SJCRH30 (cell line): ENCODE measurements around the gene GGT6. TPM values are rescaled to one million over a fixed set of nuclear protein-coding genes. Genes with fewer than 3 reads are reported as not detected.

Experiments
- DNase-seq, 2 experiments: peaks; one replicate each; pipeline ENCODE4 v3.0.0-alpha.2; 2015 to 2020
- H3K27ac ChIP-seq: fragments of 250-450 bp; sonication (Bioruptor Pico); 2 replicates; pipeline ENCODE4 v1.5.1; 2020; ENCODE audit warnings: mild to moderate bottlenecking, moderate library complexity
- H3K27me3 ChIP-seq: fragments of 250-450 bp; sonication (Bioruptor Pico); 2 replicates; pipeline ENCODE4 v1.5.1; 2020; ENCODE audit warnings: mild to moderate bottlenecking, moderate library complexity
- H3K36me3 ChIP-seq: fragments of 250-450 bp; sonication (Bioruptor Pico); 2 replicates; pipeline ENCODE4 v1.5.1; 2020; ENCODE audit warnings: mild to moderate bottlenecking, moderate library complexity
- H3K4me1 ChIP-seq: fragments of 250-450 bp; sonication (Bioruptor Pico); 2 replicates; pipeline ENCODE4 v1.5.1; 2020; ENCODE audit warnings: mild to moderate bottlenecking, moderate library complexity
- H3K4me3 ChIP-seq: fragments of 250-450 bp; sonication (Bioruptor Pico); 2 replicates; pipeline ENCODE4 v1.5.1; 2020; ENCODE audit warnings: mild to moderate bottlenecking, moderate library complexity
- H3K9me3 ChIP-seq: fragments of 250-450 bp; sonication (Bioruptor Pico); replicated peaks from 2 replicates; pipeline ENCODE4 v1.5.1; 2020; ENCODE audit warnings: mild to moderate bottlenecking, moderate library complexity
- total RNA-seq: library from RNA; depleted of rRNA; stranded (reverse); fragments of >200 nt; shearing (Covaris generic); gene quantifications from 2 replicates; pipeline ENCODE4 v1.2.3, GENCODE V29; 2014

The GGT6 gene
- total RNA-seq, 1 experiment from 2014 or later, result not detected

DNA sequence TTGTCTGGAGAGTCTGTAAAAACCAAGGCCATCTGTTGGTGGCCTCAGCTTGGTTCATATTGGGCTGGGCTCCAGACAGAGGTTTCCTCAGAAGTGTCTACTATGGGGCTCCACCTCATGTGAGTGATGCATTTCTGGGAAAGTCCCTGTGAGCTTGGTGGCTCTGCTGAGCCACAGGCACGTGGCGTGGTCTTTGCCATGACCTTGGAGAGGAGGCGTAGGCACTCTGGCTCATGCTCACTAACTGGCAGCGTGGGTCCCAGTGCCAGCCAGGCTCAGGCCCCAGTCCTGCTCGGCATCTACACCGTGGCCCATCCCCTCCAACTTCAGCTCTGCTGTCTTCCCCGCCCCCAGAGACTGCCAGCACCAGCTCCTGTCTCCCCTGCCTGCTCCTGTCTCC, 13.3 kb upstream of the GGT6 start:
- Histone ChIP-seq H3K9me3 (no peaks in the 10 kb centered on the region), H3K27me3 (no peaks in the 10 kb centered on the region), H3K4me1 (peaks cover 8% of the 10 kb centered on the region), H3K27ac (no peak overlapping the region), H3K36me3 (no peaks in the 10 kb centered on the region), H3K4me3 (no peak overlapping the region)
- DNase-seq, result no peak

DNA sequence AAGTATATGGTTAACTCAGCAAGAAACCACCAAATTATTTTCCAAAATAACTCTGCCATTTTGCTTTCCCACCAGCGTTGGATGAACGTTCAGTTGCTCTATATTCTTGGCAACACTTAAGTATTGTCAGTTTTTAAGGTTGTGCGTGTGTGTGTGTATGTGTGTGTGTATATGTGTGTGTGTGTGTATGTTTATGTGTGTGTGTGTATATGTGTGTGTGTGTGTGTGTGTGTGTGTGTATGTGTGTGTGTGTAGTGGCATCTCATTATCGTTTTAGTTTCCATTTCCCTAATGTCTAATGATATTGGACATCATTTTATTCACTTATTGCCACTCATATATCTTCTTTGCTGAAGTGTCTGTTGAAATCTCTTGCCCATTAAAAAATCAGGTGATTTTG, 12.7 kb upstream of the GGT6 start:
- Histone ChIP-seq H3K9me3 (no peaks in the 10 kb centered on the region), H3K27me3 (no peaks in the 10 kb centered on the region), H3K4me1 (peaks cover 8% of the 10 kb centered on the region), H3K4me3 (no peak overlapping the region), H3K27ac (no peak overlapping the region), H3K36me3 (no peaks in the 10 kb centered on the region)
- DNase-seq, result no peak

DNA sequence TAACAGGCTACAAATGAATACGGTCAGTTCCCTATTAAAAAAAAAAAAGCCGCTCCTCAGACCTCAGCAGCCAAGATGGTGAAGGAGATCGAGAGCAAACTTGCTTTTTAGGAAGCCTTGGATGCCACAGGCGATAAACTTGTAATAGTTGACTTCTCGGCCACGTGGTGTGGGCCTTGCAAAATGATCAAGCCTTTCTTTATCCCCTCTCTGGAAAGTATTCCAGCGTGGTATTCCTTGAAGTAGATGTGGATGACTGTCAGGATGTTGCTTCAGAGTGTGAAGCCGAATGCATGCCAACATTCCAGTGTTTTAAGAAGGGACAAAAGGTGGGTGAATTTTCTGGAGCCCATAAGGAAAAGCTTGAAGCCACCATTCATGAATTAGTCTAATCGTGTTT, 11.8 kb upstream of the GGT6 start:
- Histone ChIP-seq H3K4me1 (peaks cover 4% of the 10 kb centered on the region; the same call in 1 of the 2 replicates), H3K4me3 (no peak overlapping the region), H3K36me3 (no peaks in the 10 kb centered on the region), H3K27me3 (no peaks in the 10 kb centered on the region), H3K9me3 (no peaks in the 10 kb centered on the region), H3K27ac (no peak overlapping the region)
- DNase-seq, result no peak

GRCh38 chr17:4569591-4569990, 9.2 kb upstream of the GGT6 start:
- no peak for DNase-seq
- H3K4me3 ChIP-seq, result no peak overlapping the region
- H3K36me3 ChIP-seq, result no peaks in the 10 kb centered on the region
- no peaks in the 10 kb centered on the region for H3K27me3 ChIP-seq
- H3K4me1 ChIP-seq, result no peaks in the 10 kb centered on the region
- no peak overlapping the region for H3K27ac ChIP-seq
- no peaks in the 10 kb centered on the region for H3K9me3 ChIP-seq

GRCh38 chr17:4566785-4567184, 6.4 kb upstream of the GGT6 start:
- Histone ChIP-seq H3K4me1 (no peaks in the 10 kb centered on the region), H3K27me3 (no peaks in the 10 kb centered on the region), H3K9me3 (no peaks in the 10 kb centered on the region), H3K27ac (no peak overlapping the region), H3K4me3 (no peak overlapping the region), H3K36me3 (no peaks in the 10 kb centered on the region)
- peak; percentile 41 to 81 for DNase-seq

GRCh38 chr17:4565209-4566141, 5.1 kb upstream of the GGT6 start:
- Histone ChIP-seq H3K27ac (no peak overlapping the region), H3K4me3 (no peak overlapping the region), H3K9me3 (no peaks in the 10 kb centered on the region), H3K4me1 (no peaks in the 10 kb centered on the region), H3K36me3 (no peaks in the 10 kb centered on the region), H3K27me3 (no peaks in the 10 kb centered on the region)
- DNase-seq, result peak; percentile 62 to 83

- Histone ChIP-seq H3K9me3 (no peaks in the 10 kb centered on the region), H3K27ac (no peak overlapping the region), H3K36me3 (no peaks in the 10 kb centered on the region), H3K4me3 (no peak overlapping the region), H3K4me1 (no peaks in the 10 kb centered on the region), H3K27me3 (no peaks in the 10 kb centered on the region)
- no peak for DNase-seq
Measured at GRCh38 chr17:4562015-4562969, 1.9 kb upstream of the GGT6 start.

- H3K9me3 ChIP-seq, result no peaks in the 10 kb centered on the region
- no peak for DNase-seq
- no peaks in the 10 kb centered on the region for H3K27me3 ChIP-seq
- no peaks in the 10 kb centered on the region for H3K36me3 ChIP-seq
- no peak overlapping the region for H3K4me3 ChIP-seq
- H3K27ac ChIP-seq, result no peak overlapping the region
- no peaks in the 10 kb centered on the region for H3K4me1 ChIP-seq
Measured at GRCh38 chr17:4560837-4561256, 470 bp upstream of the GGT6 start.

DNA sequence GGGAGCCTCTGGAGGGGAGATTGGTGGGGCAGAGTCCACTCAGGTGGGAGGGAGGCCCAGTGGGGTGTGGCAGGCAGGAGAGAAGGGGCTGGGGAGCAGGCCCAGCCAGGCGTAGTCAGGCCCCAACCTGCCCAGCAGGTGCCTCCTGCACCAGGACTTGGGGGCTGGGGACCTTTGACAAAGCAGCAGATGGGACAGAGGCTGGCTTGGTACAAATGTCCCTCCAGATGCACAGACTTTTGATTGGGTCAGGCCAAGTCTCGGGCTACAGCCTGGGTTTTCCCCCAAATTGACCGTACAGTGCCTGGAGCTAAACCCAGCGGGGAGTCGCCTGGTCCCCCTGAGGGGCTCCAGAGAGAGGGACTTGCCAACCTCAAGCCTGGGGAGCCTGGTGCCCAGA, 411 bp downstream of the GGT6 start:
- no peak for DNase-seq
- Histone ChIP-seq H3K4me1 (no peaks in the 10 kb centered on the region), H3K27me3 (no peaks in the 10 kb centered on the region), H3K9me3 (no peaks in the 10 kb centered on the region), H3K4me3 (no peak overlapping the region), H3K27ac (no peak overlapping the region), H3K36me3 (no peaks in the 10 kb centered on the region)

DNA sequence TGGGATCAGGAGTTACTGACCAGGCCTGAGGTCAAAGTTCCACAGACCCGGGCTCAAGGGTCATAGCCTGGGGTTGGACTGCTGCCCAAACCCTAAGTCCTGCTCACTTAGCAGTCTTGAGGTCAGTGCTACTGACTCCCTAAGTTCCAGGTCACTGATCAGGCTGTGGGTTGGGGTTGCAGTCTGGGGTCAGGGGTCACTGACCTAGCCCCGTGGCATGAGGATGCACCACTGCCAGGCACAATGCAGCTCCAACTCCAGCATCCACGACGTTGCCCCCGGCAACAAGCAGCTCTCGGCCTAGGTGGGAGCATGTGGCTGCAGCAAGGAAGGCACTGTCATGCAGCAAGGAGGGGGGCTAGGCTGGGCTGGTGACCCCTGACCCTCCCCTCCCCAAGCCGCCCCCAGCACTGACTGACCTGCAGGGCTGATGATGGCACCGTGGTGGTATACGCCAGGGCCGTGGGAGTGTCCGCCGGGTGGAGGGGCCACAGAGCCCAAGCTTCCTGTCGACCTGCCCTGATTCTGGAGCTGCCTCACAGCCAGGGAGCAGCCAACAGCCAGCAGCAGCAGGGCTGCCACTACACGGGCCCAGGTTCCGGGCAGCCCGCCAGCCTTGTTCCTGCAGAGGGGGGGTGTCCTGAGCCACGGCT, 1.1 kb downstream of the GGT6 start:
- H3K4me3 ChIP-seq, result no peak overlapping the region
- H3K4me1 ChIP-seq, result no peaks in the 10 kb centered on the region
- no peak for DNase-seq
- H3K27me3 ChIP-seq, result no peaks in the 10 kb centered on the region
- no peaks in the 10 kb centered on the region for H3K9me3 ChIP-seq
- no peak overlapping the region for H3K27ac ChIP-seq
- no peaks in the 10 kb centered on the region for H3K36me3 ChIP-seq

- Histone ChIP-seq H3K27me3 (no peaks in the 10 kb centered on the region), H3K4me1 (no peaks in the 10 kb centered on the region), H3K36me3 (no peaks in the 10 kb centered on the region; the same call in 1 of the 2 replicates), H3K4me3 (no peak overlapping the region), H3K27ac (no peak overlapping the region), H3K9me3 (no peaks in the 10 kb centered on the region)
- no peak for DNase-seq
Measured at GRCh38 chr17:4558347-4558971, 1.9 kb downstream of the GGT6 start.

DNA sequence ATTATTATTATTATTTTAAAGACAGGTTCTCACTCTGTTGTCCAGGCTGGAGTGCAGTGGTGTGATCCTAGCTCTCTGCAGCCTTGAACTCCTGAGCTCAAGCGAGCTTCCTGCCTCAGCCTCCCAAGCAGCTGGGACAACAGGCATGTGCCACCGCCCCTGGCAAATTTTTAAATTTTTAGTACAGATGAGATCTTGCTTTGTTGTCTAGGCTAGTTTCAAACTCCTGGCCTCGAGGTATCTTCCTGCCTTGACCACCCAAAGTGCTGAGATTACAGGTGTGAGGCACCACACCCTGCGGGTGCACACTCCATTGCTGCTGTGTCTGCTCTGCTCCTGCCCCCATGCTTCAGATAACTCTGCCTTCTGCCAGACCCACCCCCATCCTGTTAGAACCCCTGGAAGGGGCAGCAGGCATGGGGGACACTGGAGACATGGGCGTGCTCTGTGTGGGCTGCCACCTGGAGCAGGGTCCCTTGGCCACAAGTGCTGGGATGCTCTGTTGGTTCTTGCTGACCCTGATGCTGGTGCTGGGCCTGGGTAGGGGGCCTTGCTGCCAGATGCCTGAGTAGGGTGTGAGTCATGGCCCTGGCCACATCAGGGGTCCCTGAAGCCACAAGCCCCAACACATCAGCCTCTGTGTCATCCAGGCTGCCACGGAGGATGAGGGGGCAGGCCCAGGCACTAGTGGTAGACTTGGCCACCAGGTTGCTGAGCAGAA, 2.6 kb downstream of the GGT6 start:
- Histone ChIP-seq H3K27ac (no peak overlapping the region), H3K4me3 (no peak overlapping the region), H3K27me3 (no peaks in the 10 kb centered on the region), H3K9me3 (no peaks in the 10 kb centered on the region), H3K4me1 (no peaks in the 10 kb centered on the region), H3K36me3 (no peaks in the 10 kb centered on the region; the same call in 1 of the 2 replicates)
- no peak for DNase-seq

- Histone ChIP-seq H3K4me3 (no peak overlapping the region), H3K4me1 (no peaks in the 10 kb centered on the region), H3K9me3 (no peaks in the 10 kb centered on the region), H3K36me3 (peaks cover 2% of the 10 kb centered on the region; the same call in 1 of the 2 replicates), H3K27ac (no peak overlapping the region), H3K27me3 (no peaks in the 10 kb centered on the region)
- no peak for DNase-seq
Measured at GRCh38 chr17:4556996-4557395, 3.4 kb downstream of the GGT6 start.
